Activated CD8-positive, alpha-beta memory T cell treated with anti-CD3 and anti-CD28 coated beads, Interleukin-2, amount 50 U/mL, for 24 hours (primary cell): Measurements from ENCODE around the gene NLE1.
"Not testable (repeated sequence)": the region's sequence is repeated elsewhere in the genome, so short reads cannot be mapped to it uniquely, and the experiment has no call there.

Experiments used
- DNase-seq: peaks from one replicate; pipeline ENCODE4 v3.0.0-alpha.2; 2020; ENCODE audit errors: extremely low read depth

Gene NLE1

DNA sequence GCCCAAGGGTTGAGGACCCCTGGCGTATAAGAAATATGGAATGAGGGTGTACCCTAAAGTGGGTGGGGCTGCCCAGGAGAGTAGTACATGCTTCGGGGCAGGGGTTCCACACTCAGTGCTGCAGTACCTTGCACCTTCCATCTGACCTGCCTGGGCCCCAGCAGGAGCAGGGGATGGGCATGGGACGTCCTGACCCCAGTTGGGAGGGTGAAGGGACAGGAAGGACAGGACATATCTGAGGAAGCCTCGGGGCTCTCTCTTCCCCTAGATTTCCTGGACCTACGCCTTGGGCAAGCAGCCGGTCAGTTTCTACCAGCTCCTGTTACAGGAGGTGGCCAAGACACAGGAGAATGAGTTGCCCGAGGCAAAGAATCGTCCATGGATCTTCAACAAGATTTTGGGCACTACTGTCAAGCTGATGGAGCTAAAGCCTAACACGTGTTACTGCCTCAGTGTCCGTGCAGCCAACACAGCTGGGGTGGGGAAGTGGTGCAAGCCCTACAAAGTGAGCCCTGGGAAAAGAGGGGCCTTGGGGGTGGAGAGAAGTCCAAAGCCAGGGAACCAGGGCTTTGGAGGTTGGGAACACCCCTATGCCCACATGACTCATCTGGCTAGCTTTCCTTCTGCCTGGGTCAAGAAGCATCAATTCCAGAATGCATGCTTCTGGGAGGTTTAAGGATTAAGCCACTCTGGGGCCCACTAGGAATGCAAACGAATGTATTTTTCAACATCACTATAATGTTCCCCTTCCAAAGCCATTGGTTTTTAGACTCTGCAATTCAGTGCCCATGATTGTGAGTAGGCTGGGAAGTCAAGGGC is 12.7 kb downstream of the NLE1 start:
- DNase-seq: no peak

DNA sequence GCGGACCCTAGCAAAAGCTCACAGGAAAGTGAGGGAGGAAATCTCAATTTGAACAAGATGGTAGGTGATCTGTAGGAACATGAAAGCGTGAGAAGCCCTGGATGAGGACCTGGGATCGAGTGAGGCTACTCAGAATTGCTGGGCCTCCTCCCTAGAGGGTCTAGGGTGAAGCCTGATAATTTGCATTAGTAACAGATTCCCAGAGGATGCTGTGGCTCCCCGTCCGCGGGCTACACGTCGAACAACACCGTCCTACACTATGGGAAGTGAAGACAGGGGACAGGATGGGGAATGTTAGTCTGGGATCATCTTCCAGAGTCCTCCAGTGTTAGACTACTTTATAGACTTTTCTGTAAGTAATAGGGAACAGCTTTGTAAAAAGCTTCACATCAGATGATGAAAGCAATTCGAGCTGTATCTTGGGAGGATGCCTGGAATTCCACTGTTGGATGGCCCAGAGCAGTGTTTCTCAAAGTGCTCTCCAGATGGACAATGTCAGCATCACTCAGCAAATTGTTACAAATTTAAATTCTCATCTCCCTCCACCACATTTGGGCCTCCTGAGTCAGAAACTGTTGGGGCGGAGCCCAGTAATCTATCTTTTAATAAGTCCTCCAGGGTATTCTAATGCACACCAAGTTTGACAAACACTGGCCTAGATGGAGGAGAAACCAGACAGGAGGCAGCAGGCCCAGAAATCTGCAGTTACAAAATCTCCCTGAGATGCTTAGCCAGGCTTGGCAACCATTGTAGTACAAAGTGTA is 14.2 kb downstream of the NLE1 start:
- no peak for DNase-seq

- DNase-seq: no peak
Measured at GRCh38 chr17:35121315-35121714, 20.8 kb downstream of the NLE1 start, which contains the start of gene FNDC8. Gene FNDC8 (plus strand): TSS chr17:35121615. CDS start chr17:35121694, 79 bp downstream.

- DNase-seq: peak; percentile 12
Measured at GRCh38 chr17:35119370-35120165, 22.5 kb downstream of the NLE1 start, which contains the start of gene RAD51D. Gene RAD51D (minus strand): TSS chr17:35119860. CDS start chr17:35119613, 247 bp downstream.

GRCh38 chr17:35117984-35118383 is 24.1 kb downstream of the NLE1 start:
- no peak for DNase-seq

GRCh38 chr17:35116845-35117244 is 25.3 kb downstream of the NLE1 start:
- no peak for DNase-seq

- not testable (repeated sequence) for DNase-seq
Measured at GRCh38 chr17:35110791-35111190, 31.3 kb downstream of the NLE1 start.

DNA sequence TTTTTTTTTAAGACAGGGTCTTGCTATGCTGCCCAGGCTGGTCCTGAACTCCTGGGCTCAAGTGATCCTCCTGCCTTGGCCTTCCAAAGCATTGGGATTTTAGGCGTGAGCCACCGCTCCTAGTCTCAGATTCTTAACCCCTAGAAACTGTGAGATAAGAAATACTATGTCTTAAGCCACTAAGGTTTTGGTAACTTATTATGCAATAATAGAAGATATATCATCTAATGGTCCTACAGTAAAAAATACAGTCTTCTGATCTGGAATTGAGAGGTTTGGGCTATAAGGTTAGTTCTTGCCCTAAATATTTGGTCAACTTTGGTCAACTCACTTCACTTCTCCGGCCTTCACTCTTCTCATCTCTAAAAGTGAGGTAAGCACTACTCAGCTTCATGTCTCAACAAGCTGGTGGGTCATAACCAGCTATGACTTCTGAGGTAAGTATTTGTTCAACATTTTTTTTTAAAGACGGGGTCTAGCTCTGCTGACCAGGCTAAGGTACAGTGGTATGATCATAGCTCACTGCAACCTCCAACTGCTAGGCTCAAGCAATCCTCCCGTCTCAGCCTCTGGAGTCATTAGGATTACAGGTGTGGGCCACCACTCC is 37.2 kb downstream of the NLE1 start:
- no peak for DNase-seq

DNA sequence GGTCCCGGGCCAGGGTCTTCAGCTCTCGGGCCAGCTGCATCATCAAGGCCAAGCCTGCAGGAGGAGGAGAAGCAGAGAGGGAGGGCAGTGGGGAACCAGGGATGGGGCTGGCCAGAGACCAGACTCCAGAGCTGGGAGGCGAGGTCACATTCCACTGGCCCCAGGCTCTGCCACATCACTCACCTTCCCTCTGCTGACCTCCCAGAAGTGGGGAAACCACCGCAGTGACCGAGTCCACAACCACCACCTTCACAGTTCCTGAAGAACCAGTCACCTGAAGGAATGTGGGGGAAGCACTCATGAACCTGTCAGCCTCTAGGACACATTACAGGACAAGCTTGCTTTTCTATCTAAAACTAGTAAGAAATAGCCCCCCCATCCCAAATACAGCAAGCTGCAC is 38.8 kb downstream of the NLE1 start:
- no peak for DNase-seq

- no peak for DNase-seq
Measured at GRCh38 chr17:35101725-35102124, 40.4 kb downstream of the NLE1 start.

GRCh38 chr17:35101036-35101435 is 41.1 kb downstream of the NLE1 start:
- no peak for DNase-seq

DNA sequence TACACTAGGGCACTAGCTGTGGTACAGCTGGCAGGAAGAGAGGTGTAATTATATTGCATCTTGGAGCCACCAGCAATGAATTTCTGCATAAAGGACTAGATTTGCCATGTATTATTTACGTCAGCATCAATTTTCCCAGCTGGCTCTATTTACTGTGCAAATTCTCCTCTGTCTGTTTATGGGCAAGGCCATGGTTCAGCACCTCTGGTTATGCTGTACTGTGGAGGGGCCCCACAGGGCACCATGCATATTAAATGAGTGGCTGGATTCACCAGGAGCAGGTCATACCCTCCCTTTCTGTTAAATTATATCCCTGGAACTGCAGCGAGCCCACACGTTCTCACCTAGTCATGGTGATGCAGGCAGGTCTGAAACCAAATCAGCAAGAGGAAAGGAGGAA is 42.2 kb downstream of the NLE1 start:
- DNase-seq: no peak

GRCh38 chr17:35097776-35098175 is 44.3 kb downstream of the NLE1 start:
- no peak for DNase-seq

DNA sequence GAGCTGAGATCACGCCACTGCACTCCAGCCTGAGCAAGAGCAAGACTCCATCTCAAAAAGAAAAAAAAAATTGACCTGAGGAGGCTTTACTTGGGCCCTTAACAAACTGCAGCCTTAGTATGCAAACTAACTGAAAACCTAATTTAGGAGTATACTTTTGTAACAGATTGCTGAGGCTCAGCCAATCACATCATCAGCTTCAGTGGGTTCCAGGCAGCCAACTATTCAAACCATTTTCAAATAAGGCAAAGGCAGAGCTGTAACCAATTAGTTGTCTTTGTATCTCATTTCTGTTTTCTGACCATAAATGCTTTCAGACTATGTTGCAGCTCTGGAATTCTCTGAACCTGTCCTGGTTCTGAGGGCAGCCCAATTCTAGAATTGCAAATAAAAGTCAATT is 46.4 kb downstream of the NLE1 start:
- DNase-seq: no peak

DNA sequence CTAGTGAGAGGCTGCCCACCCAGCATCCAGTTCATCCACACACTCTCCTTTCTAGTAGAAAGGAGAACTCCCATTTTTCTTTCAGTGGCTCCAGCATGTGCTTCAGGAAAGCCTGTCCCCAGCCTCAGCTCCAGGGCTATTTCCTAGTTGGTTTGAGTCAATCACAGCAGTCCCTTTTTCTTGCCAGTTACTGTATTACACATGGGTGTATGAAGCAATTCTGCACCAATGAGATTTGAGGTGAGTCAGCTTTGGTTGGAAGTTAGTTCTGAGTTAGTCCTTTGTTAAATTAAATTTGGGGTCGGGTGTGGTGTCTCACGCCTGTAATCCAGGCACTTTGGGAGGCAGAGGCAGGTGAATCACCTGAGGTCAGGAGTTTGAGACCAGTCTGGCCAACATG is 47.2 kb downstream of the NLE1 start:
- no peak for DNase-seq

DNA sequence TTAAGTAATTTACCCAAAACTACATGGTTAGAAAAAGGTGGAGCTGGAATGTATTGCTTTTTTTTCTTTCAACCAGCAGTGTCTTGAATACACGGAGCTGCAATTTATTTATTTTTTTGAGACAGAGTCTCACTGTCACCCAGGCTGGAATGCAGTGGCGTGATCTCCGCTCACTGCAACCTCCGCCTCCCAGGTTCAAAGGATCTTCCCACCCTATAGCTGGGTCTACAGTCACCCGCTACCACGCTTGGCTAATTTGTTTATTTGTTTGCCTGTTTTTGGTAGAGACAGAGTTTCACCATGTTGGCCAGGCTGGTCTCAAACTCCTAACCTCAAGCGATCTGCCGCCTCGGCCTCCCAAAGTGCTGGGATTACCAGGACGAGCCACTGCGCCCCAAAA is 51.4 kb downstream of the NLE1 start:
- DNase-seq: not testable (repeated sequence)

GRCh38 chr17:35089586-35090296 is 52.4 kb downstream of the NLE1 start:
- no peak for DNase-seq

DNA sequence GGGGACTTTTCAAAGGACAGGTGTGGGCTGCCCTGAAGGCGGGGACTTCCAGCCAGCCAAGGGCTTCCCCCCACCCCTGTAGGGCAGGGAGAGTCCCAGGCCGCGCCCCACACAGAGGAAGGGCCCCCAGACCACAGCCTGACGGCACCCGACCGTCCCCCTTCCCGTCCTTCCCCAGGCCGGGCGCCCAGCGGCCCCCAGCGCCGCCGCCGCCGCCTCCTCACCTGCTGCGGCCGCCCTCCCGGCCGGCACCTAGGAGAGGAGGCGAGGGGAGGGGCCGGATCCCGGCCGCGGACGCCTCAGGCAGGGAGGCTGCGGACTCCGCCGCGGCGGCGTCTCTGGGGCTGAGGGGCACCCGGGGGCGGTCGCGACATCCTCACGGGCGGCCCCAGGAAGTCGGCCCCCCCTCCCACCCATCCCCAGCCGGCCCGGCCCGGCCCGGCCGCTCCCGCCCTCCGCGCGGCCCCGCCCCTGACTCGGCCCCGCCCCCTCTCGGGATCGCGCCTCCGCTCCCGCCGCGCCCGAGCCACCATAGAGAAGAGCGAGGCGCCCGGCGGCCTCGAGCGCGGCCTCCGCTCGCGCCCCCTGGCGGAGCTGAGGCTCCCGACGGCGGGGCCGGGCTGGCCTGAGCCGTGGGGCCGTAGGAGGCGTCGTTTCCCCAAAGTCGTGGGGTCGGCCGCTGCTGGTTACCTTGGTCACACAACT is 53.1 kb downstream of the NLE1 start:
- DNase-seq: peak; percentile 59

DNA sequence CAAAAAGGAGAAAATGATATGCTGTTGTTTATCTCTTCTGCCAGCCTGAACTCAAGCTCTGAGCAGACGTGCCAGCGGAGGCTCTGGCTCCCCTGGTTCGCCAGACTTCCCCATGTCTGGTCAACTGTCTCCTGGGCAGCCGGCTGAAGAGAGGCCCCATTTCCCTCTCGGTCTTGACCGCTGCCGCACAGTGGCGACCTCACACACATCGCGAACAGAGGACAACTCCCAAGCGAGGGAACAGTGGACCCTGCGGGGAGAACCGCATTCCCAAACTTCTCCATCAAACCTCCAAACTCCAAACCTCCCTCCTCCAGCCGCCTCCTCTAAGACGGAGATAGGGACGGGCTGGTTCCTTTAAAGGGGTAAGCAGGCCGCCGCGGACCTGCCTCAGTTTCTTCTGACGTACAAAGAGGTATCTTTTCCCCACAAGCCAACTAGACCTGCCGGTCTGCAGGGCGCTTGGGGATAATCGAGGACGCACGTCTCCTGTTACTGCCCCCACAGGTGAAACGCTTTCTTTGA is 53.7 kb downstream of the NLE1 start:
- no peak for DNase-seq

- no peak for DNase-seq
Measured at GRCh38 chr17:35087731-35088355, 54.3 kb downstream of the NLE1 start.
